AG04449 (cell line): ENCODE measurements around the gene DUOX1.
A peak's percentile ranks its signal among the peaks of the same experiment; 100 is the strongest.

Experiments
- CTCF ChIA-PET: fragments of 350-600 bp; formaldehyde crosslinking; extraction: SDS; loops from one replicate; lab custom pipeline; 2021; ENCODE audit warnings: antibody characterized with exemption; lab: Yijun Ruan, JAX
- POLR2A ChIA-PET: fragments of 400-600, 350-600 bp; formaldehyde crosslinking; extraction: SDS; loops from one replicate; lab custom pipeline; 2020; ENCODE audit warnings: antibody characterized with exemption, inconsistent platforms; lab: Yijun Ruan, JAX
- DNase-seq: peaks from one replicate; pipeline ENCODE4 v3.0.0-alpha.2; 2010; ENCODE audit warnings: low read depth, low spot score
- H3K4me3 ChIP-seq: 2 replicates; pipeline ENCODE4 v1.5.1; 2011; ENCODE audit warnings: low read depth, mild to moderate bottlenecking, control low read depth, low read length
- TF ChIP-seq, protein P1 (sequence below): IDR thresholded peaks from one replicate; pipeline ENCODE4 v1.5.1; 2011; ENCODE audit warnings: mild to moderate bottlenecking, moderate library complexity, low read length, control low read depth, inconsistent platforms; ENCODE audit not compliant: insufficient read depth; ENCODE audit errors: missing control alignments

Gene DUOX1

DNA sequence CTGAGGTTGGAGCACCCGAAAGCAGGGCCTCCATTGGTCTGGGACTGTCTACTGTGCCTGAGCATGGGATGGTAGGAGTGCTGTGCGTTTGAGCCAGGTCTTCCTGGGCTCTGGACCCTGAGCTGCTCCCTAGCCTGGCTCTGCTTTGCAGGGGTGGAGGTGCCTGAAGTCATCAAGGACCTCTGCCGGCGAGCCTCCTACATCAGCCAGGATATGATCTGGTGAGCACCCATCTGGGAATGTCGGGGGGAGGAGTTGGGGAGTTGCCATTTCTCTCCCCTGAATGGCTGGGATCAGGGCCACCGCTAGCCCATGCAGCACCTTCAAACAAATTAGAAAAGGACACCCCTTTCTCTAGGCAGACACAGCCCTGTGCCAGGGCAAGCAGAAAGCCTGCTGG is 20.7 kb downstream of the DUOX1 start:
- ChIA-PET CTCF (interaction anchor here (0.9 to 5.8 kb wide), 7 partner anchors 13 to 32 kb away, joined by 4 to 26 read pairs (median 11); no protein-coding TSS in a partner anchor), POLR2A (no interaction called here)
- TF ChIP-seq, protein P1, sequence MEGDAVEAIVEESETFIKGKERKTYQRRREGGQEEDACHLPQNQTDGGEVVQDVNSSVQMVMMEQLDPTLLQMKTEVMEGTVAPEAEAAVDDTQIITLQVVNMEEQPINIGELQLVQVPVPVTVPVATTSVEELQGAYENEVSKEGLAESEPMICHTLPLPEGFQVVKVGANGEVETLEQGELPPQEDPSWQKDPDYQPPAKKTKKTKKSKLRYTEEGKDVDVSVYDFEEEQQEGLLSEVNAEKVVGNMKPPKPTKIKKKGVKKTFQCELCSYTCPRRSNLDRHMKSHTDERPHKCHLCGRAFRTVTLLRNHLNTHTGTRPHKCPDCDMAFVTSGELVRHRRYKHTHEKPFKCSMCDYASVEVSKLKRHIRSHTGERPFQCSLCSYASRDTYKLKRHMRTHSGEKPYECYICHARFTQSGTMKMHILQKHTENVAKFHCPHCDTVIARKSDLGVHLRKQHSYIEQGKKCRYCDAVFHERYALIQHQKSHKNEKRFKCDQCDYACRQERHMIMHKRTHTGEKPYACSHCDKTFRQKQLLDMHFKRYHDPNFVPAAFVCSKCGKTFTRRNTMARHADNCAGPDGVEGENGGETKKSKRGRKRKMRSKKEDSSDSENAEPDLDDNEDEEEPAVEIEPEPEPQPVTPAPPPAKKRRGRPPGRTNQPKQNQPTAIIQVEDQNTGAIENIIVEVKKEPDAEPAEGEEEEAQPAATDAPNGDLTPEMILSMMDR, result no peak
- DNase-seq, result no peak
- H3K4me3 ChIP-seq, result no peak overlapping the region

DNA sequence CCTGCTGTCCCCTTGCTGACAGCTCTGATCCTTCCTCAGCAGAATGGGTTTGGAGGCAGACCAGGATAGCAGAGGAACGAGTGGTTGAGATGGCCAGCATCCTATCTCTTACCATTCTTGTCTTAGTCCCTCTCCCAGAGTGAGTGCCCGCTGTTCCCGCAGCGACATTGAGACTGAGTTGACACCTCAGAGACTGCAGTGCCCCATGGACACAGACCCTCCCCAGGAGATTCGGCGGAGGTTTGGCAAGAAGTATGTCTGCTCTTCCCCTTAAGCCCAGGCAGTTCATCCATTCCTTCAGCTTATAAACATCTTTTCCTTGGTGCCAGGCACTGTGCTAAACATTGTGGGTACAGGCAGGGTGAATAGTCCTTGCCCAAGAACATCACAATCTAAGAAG is 21.2 kb downstream of the DUOX1 start:
- ChIA-PET POLR2A (no interaction called here), CTCF (interaction anchor here (1.0 to 5.8 kb wide), 5 partner anchors 12 to 33 kb away, joined by 3 to 26 read pairs (median 5); no protein-coding TSS in a partner anchor)
- H3K4me3 ChIP-seq, result no peak overlapping the region
- TF ChIP-seq, protein P1, result no peak
- DNase-seq, result no peak

DNA sequence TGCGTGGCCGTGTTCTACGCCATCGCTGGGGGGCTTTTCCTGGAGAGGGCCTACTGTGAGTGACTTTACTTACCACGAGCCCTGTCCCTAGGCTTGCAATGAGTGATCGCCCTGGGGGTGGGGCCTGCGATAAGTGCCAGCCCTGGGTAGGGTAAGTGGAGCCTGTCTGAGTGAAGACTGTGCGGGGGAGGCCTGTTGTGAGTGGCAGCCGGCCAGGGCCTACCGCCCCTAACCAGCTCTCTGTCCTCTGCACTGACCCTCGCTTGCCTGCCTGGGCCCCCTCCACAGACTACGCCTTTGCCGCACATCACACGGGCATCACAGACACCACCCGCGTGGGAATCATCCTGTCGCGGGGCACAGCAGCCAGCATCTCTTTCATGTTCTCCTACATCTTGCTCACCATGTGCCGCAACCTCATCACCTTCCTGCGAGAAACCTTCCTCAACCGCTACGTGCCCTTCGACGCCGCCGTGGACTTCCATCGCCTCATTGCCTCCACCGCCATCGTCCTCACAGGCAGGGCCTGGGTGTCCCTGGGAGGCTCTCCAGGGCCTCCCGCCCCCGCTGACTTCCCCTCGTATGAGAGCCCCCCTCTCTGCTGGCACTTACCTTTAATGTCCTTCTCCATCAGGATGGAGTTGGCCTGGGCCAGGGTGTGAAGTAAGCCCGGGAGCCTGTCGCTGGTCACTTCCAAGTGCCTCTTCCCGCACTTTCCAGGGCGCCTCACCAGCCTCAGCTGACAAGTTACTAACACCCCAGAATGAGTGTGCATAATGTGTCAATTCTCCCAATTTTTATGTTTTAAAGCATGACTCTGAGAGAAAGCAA is 22.4 kb downstream of the DUOX1 start:
- no peak overlapping the region for H3K4me3 ChIP-seq
- DNase-seq, result no peak
- ChIA-PET CTCF (interaction anchor here (1.0 to 5.8 kb wide), 3 partner anchors 11 to 34 kb away, joined by 3 to 26 read pairs (median 3); no protein-coding TSS in a partner anchor), POLR2A (no interaction called here)
- TF ChIP-seq, protein P1, result no peak

DNA sequence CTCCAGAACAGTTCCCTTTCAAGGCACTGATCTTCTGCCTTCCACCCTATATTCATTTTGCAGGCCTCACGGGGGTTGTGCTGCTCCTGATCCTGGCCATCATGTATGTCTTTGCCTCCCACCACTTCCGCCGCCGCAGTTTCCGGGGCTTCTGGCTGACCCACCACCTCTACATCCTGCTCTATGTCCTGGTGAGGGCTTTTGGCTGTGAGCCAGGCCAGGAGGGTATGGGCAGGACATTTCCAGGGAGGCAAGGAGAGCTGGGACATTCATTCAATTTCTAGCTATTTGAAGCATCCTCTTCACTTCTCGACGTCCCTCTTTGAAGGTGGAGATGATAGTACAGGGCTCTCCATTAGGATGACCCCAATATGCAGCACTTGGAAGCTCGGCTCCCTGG is 25.9 kb downstream of the DUOX1 start:
- CTCF ChIA-PET, result interaction anchor here (0.6 to 5.8 kb wide), 5 partner anchors 7 to 45 kb away, joined by 3 to 26 read pairs (median 18); no protein-coding TSS in a partner anchor
- DNase-seq, result no peak
- POLR2A ChIA-PET, result no interaction called here
- TF ChIP-seq, protein P1, result no peak
- no peak overlapping the region for H3K4me3 ChIP-seq

DNA sequence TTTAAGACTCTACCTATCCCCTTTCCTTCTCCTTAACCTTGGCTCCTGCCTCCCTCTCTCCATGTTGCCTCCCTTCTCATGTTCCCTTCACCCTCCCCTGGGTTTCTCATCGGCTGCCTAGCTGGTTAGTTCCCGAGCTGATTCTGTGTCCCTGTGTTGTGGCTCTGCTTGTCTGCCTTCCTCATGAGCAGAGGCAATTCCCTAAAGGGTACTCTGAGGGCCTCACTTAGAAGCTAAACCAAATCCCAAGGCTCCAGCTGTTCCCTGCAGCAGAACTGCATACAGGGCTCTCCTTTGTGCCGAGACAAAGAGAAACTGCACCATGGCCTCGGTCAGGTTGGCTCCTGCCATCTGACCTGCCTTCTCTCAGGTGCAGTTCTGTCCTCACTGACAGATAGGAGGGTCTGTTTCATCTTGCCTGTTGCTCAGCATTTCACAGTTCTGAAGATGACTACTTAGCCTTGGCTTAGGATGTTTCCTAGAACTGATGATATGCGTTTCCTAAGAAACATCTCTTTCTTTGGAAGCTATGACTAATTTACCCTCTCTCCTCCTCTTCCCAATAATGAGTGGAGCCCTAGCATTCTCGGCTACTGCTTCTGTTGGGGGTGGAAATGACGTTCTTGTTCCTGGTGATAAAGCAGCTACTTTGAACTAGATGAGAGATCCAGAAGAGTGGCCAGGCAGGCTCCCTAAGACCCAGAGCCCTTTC is 27.1 kb downstream of the DUOX1 start:
- peak; percentile 41 for DNase-seq
- TF ChIP-seq, protein P1, result no peak
- CTCF ChIA-PET, result interaction anchor here (1.0 to 3.3 kb wide), 9 partner anchors 9 to 301 kb away, joined by 3 to 21 read pairs (median 5); no protein-coding TSS in a partner anchor
- H3K4me3 ChIP-seq, result no peak overlapping the region
- POLR2A ChIA-PET, result interaction anchor here (1.0 to 1.4 kb wide), 3 partner anchors 12 to 29 kb away, joined by 3 to 5 read pairs (median 4); no protein-coding TSS in a partner anchor
